Neural cell (in vitro differentiated cells): ENCODE data around the gene SLX4IP. TPM values are rescaled to one million over a fixed set of nuclear protein-coding genes. Genes with fewer than 3 reads are reported as not detected.

Source experiments
- H2AFZ ChIP-seq: fragments of 200-600, 300-800 bp; sonication (generic), shearing (Covaris generic); 2 replicates; pipeline ENCODE4 v1.6.0; 2014; ENCODE audit warnings: low read depth, mild to moderate bottlenecking, antibody characterized with exemption, low read length, moderate library complexity
- H3F3A ChIP-seq: fragments of 200-600 bp; shearing (Covaris generic); 2 replicates; pipeline ENCODE4 v1.6.1; 2016; ENCODE audit warnings: mild to moderate bottlenecking, moderate library complexity, mixed read lengths, antibody characterized with exemption, low read length; ENCODE audit not compliant: insufficient read depth, poor library complexity, severe bottlenecking
- H3K27ac ChIP-seq: fragments of 200-600, 300-800 bp; sonication (generic), shearing (Covaris generic); 2 replicates; pipeline ENCODE4 v1.5.1; 2014; ENCODE audit warnings: mild to moderate bottlenecking, low read length, moderate library complexity
- H3K27me3 ChIP-seq: fragments of 300-800, 200-600 bp; sonication (generic), shearing (Covaris generic); 2 replicates; pipeline ENCODE4 v1.6.0; 2014; ENCODE audit warnings: mild to moderate bottlenecking, low read depth, low read length, moderate library complexity; ENCODE audit not compliant: insufficient read depth
- H3K36me3 ChIP-seq: fragments of 300-800, 200-600 bp; sonication (generic), shearing (Covaris generic); 2 replicates; pipeline ENCODE4 v1.5.1; 2014; ENCODE audit warnings: mild to moderate bottlenecking, antibody characterized with exemption, low read length, moderate library complexity; ENCODE audit not compliant: insufficient read depth
- H3K4me2 ChIP-seq: fragments of 300-800, 200-600 bp; sonication (generic), shearing (Covaris generic); 2 replicates; pipeline ENCODE4 v1.6.0; 2014; ENCODE audit warnings: mild to moderate bottlenecking, low read length
- H3K4me3 ChIP-seq: fragments of 300-800, 200-600 bp; sonication (generic), shearing (Covaris generic); 2 replicates; pipeline ENCODE4 v1.5.1; 2014; ENCODE audit warnings: mild to moderate bottlenecking, low read length, moderate library complexity
- H3K79me2 ChIP-seq: fragments of 200-600 bp; shearing (Covaris generic); replicated peaks from 2 replicates; pipeline ENCODE4 v1.6.0; 2014; ENCODE audit warnings: mild to moderate bottlenecking, low read length, moderate library complexity; ENCODE audit not compliant: insufficient read depth
- H3K9ac ChIP-seq: fragments of 300-800, 200-600 bp; sonication (generic), shearing (Covaris generic); 2 replicates; pipeline ENCODE4 v1.6.1; 2016; ENCODE audit warnings: mild to moderate bottlenecking, low read length, mixed read lengths
- H3K9me2 ChIP-seq: fragments of 200-600 bp; shearing (Covaris generic); 2 replicates; pipeline ENCODE4 v1.6.1; 2016; ENCODE audit warnings: mild to moderate bottlenecking, low read length, mixed read lengths; ENCODE audit not compliant: insufficient read depth
- H3K9me3 ChIP-seq: fragments of 200-600, 300-800 bp; sonication (generic), shearing (Covaris generic); 2 replicates; pipeline ENCODE4 v1.6.1; 2016; ENCODE audit warnings: mild to moderate bottlenecking, mixed run types, low read length, moderate library complexity, mixed read lengths
- H4K20me1 ChIP-seq: fragments of 200-600 bp; shearing (Covaris generic); 2 replicates; pipeline ENCODE4 v1.6.1; 2016; ENCODE audit warnings: mild to moderate bottlenecking, mixed run types; ENCODE audit not compliant: insufficient read depth
- CTCF ChIP-seq: fragments of 450-650 bp; IDR thresholded peaks from 2 replicates; pipeline ENCODE4 v1.5.1; 2014; ENCODE audit warnings: antibody characterized with exemption, mild to moderate bottlenecking, moderate library complexity; ENCODE audit not compliant: poor library complexity, severe bottlenecking
- EP300 ChIP-seq: fragments of 450-650 bp; conservative IDR thresholded peaks from 2 replicates; pipeline ENCODE4 v1.6.1; 2014; ENCODE audit warnings: antibody characterized with exemption, mild to moderate bottlenecking, moderate library complexity; ENCODE audit not compliant: poor library complexity, severe bottlenecking
- EZH2 ChIP-seq: fragments of 200-600, 300-800 bp; shearing (Covaris generic), sonication (generic); IDR thresholded peaks from 2 replicates; pipeline ENCODE4 v1.6.1; 2014; ENCODE audit warnings: antibody characterized with exemption, low read length, borderline replicate concordance, mild to moderate bottlenecking; ENCODE audit not compliant: insufficient read depth, poor library complexity, severe bottlenecking
- MXI1 ChIP-seq: fragments of 450-650 bp; conservative IDR thresholded peaks from 2 replicates; pipeline ENCODE4 v1.6.1; 2014; ENCODE audit warnings: antibody characterized with exemption, mild to moderate bottlenecking; ENCODE audit not compliant: poor library complexity, severe bottlenecking
- POLR2AphosphoS5 ChIP-seq: IDR thresholded peaks from 2 replicates; pipeline ENCODE4 v1.6.1; 2012
- RAD21 ChIP-seq: fragments of 450-650 bp; conservative IDR thresholded peaks from 2 replicates; pipeline ENCODE4 v1.6.1; 2014; ENCODE audit warnings: antibody characterized with exemption, mild to moderate bottlenecking, moderate library complexity
- REST ChIP-seq: IDR thresholded peaks from 2 replicates; pipeline ENCODE4 v1.6.1; 2012; ENCODE audit warnings: borderline replicate concordance
- SMC3 ChIP-seq: fragments of 450-650 bp; conservative IDR thresholded peaks from 2 replicates; pipeline ENCODE4 v1.6.1; 2014; ENCODE audit warnings: antibody characterized with exemption, mild to moderate bottlenecking, moderate library complexity; ENCODE audit not compliant: poor library complexity
- TAF1 ChIP-seq: IDR thresholded peaks from 2 replicates; pipeline ENCODE4 v1.6.1; 2012; ENCODE audit warnings: low read depth
- polyA plus RNA-seq: library from polyadenylated mRNA; depleted of rRNA; stranded (reverse); fragments of >200 nt; gene quantifications from 2 replicates; pipeline ENCODE4 v1.2.3, GENCODE V29; 2014

SLX4IP gene
- polyA plus RNA-seq, 1 donor from 2014 or later, result 6.4 TPM

- Histone ChIP-seq H3K9ac (no peak overlapping the region), H3K4me2 (no peak overlapping the region), H3K36me3 (no peaks in the 10 kb centered on the region), H3F3A (no peaks in the 10 kb centered on the region), H3K9me2 (no peaks in the 10 kb centered on the region), H3K4me3 (no peak overlapping the region), H2AFZ (no peak overlapping the region), H3K27me3 (peaks cover 9% of the 10 kb centered on the region), H3K79me2 (peaks cover 23% of the 10 kb centered on the region), H3K27ac (no peak overlapping the region), H4K20me1 (no peaks in the 10 kb centered on the region), H3K9me3 (no peaks in the 10 kb centered on the region)
- TF ChIP-seq EP300, result no peak
- TF ChIP-seq REST, result no peak
- no peak for TF ChIP-seq EZH2
- TF ChIP-seq MXI1, result no peak
- TF ChIP-seq SMC3, result no peak
- no peak for TF ChIP-seq POLR2AphosphoS5
- TF ChIP-seq RAD21, result no peak
- TF ChIP-seq TAF1, result no peak
- no peak for TF ChIP-seq CTCF
These were observed 231.9 kb downstream of the SLX4IP start for GRCh38 chr20:10667077-10667401.

GRCh38 chr20:10667560-10668167 lies 232.6 kb downstream of the SLX4IP start:
- Histone ChIP-seq H3K4me3 (no peak overlapping the region), H3K4me2 (no peak overlapping the region), H4K20me1 (no peaks in the 10 kb centered on the region)

More at GRCh38 chr20:10667560-10668167, 232.6 kb downstream of the SLX4IP start:
- Histone ChIP-seq H3K9me3 (no peaks in the 10 kb centered on the region), H3K27ac (no peak overlapping the region), H3K79me2 (peaks cover 23% of the 10 kb centered on the region), H3K9ac (no peak overlapping the region), H3K36me3 (no peaks in the 10 kb centered on the region), H3K9me2 (no peaks in the 10 kb centered on the region), H3F3A (no peaks in the 10 kb centered on the region), H3K27me3 (peaks cover 15% of the 10 kb centered on the region), H2AFZ (no peak overlapping the region)
- no peak for TF ChIP-seq EZH2
- no peak for TF ChIP-seq MXI1
